ENCODE measurements around the gene CCDC187.

The CCDC187 gene

GRCh38 chr9:136274786-136275654, 28.9 kb downstream of the CCDC187 start:
- peaks cover 95% of the 10 kb centered on the region for H3K27me3 ChIP-seq (ENCODE audit: insufficient read depth, low read depth)
- TF ChIP-seq CTCF (conservative IDR thresholded peaks at IDR 0.05; ENCODE audit: low read depth, low read length), result no peak
- no peak overlapping the region for H3K4me3 ChIP-seq (IDR thresholded peaks at IDR 0.05; ENCODE audit: insufficient read depth, low read depth, low read length)
- no peak overlapping the region for H2AFZ ChIP-seq (ENCODE audit: low read depth)
- H4K20me1 ChIP-seq (ENCODE audit: insufficient read depth), result no peaks in the 10 kb centered on the region
- H3K27ac ChIP-seq, result no peak overlapping the region
- H3K36me3 ChIP-seq (ENCODE audit: insufficient read depth), result no peaks in the 10 kb centered on the region
- no peak overlapping the region for H3K9ac ChIP-seq
- H3K4me2 ChIP-seq, result no peak overlapping the region
- H3K4me1 ChIP-seq (ENCODE audit: low read depth, poor library complexity, severe bottlenecking), result no peaks in the 10 kb centered on the region
- no peaks in the 10 kb centered on the region for H3K79me2 ChIP-seq (ENCODE audit: insufficient read depth, low read depth)

GRCh38 chr9:136273921-136274785, 29.7 kb downstream of the CCDC187 start:
- Histone ChIP-seq H3K4me1 (ENCODE audit: low read depth, poor library complexity, severe bottlenecking) (no peaks in the 10 kb centered on the region), H3K36me3 (ENCODE audit: insufficient read depth) (no peaks in the 10 kb centered on the region), H4K20me1 (ENCODE audit: insufficient read depth) (no peaks in the 10 kb centered on the region), H2AFZ (ENCODE audit: low read depth) (no peak overlapping the region), H3K4me2 (no peak overlapping the region), H3K27ac (no peak overlapping the region), H3K4me3 (IDR thresholded peaks at IDR 0.05; ENCODE audit: insufficient read depth, low read depth, low read length) (no peak overlapping the region), H3K79me2 (ENCODE audit: insufficient read depth, low read depth) (no peaks in the 10 kb centered on the region), H3K27me3 (ENCODE audit: insufficient read depth, low read depth) (peaks cover 95% of the 10 kb centered on the region), H3K9ac (no peak overlapping the region)
- no peak for TF ChIP-seq CTCF (conservative IDR thresholded peaks at IDR 0.05; ENCODE audit: low read depth, low read length)

GRCh38 chr9:136273244-136273865, 30.5 kb downstream of the CCDC187 start:
- H3K79me2 ChIP-seq (ENCODE audit: insufficient read depth, low read depth), result no peaks in the 10 kb centered on the region
- H3K4me3 ChIP-seq (IDR thresholded peaks at IDR 0.05; ENCODE audit: insufficient read depth, low read depth, low read length), result no peak overlapping the region
- no peaks in the 10 kb centered on the region for H3K4me1 ChIP-seq (ENCODE audit: low read depth, poor library complexity, severe bottlenecking)
- no peak for TF ChIP-seq CTCF (conservative IDR thresholded peaks at IDR 0.05; ENCODE audit: low read depth, low read length)
- H3K27ac ChIP-seq, result no peak overlapping the region
- no peak overlapping the region for H3K4me2 ChIP-seq
- H4K20me1 ChIP-seq (ENCODE audit: insufficient read depth), result no peaks in the 10 kb centered on the region
- H3K9ac ChIP-seq, result no peak overlapping the region
- peaks cover 95% of the 10 kb centered on the region for H3K27me3 ChIP-seq (ENCODE audit: insufficient read depth, low read depth)
- no peak overlapping the region for H2AFZ ChIP-seq (ENCODE audit: low read depth)
- H3K36me3 ChIP-seq (ENCODE audit: insufficient read depth), result no peaks in the 10 kb centered on the region

- Histone ChIP-seq H4K20me1 (ENCODE audit: insufficient read depth) (no peaks in the 10 kb centered on the region), H2AFZ (ENCODE audit: low read depth) (no peak overlapping the region), H3K4me2 (no peak overlapping the region), H3K79me2 (ENCODE audit: insufficient read depth, low read depth) (no peaks in the 10 kb centered on the region), H3K4me1 (ENCODE audit: low read depth, poor library complexity, severe bottlenecking) (peaks cover 4% of the 10 kb centered on the region), H3K4me3 (IDR thresholded peaks at IDR 0.05; ENCODE audit: insufficient read depth, low read depth, low read length) (no peak overlapping the region), H3K9ac (no peak overlapping the region), H3K27me3 (ENCODE audit: insufficient read depth, low read depth) (peaks cover 96% of the 10 kb centered on the region), H3K36me3 (ENCODE audit: insufficient read depth) (no peaks in the 10 kb centered on the region), H3K27ac (no peak overlapping the region)
- no peak for TF ChIP-seq CTCF (conservative IDR thresholded peaks at IDR 0.05; ENCODE audit: low read depth, low read length)
These were observed 33.7 kb downstream of the CCDC187 start for GRCh38 chr9:136270173-136270705.
